ENCODE data around the gene P2RY6. TPM values are rescaled to one million over a fixed set of nuclear protein-coding genes. Genes with fewer than 3 reads are reported as not detected.

Gene P2RY6
- total and polyA plus RNA-seq, 2 of the 4 experiments (the other 2 are of a cell fraction): 0.44 TPM; not detected in 1

DNA sequence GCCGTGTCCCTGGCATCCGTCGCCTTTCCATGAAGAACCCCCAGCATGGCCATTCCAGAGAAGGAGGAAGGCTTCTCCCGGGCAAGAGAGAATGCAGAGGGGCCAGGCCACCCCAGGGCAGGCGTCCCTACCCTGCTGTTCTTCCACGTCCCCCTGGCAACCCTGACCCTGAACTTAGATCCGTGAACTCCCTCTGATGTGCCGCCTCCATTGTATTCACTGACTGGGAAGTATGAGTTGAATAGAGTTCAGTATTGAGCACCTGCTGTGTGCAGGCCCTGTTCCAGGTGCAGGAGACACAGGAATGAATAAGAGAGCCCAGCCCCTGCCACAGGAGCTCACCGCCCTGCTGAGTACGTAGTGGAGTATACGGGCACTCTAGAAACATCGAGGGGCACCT, 74.9 kb downstream of the P2RY6 start:
- Histone ChIP-seq H2AFZ (replicated peaks; ENCODE audit: low read length, poor library complexity) (no peak overlapping the region), H3K14ac (replicated peaks; ENCODE audit: low read depth, low read length) (no peak overlapping the region), H3K4ac (ENCODE audit: low read depth, low read length) (no peak overlapping the region), H4K8ac (ENCODE audit: low read depth in 2 of 2, low read length in 2 of 2) (no peak overlapping the region), H2BK5ac (ENCODE audit: low read depth, low read length, poor library complexity, severe bottlenecking) (no peak overlapping the region), H2BK20ac (ENCODE audit: low read depth, low read length) (no peak overlapping the region), H3K4me2 (ENCODE audit: low read depth, low read length) (no peak overlapping the region), H3K9me1 (ENCODE audit: insufficient read depth, low read length) (peaks cover 13% of the 10 kb centered on the region; the same call in 1 of the 2 replicates), H3K4me3 (ENCODE audit: insufficient read depth, low read depth, low read length) (no peak overlapping the region), H4K20me1 (ENCODE audit: insufficient read depth, low read length) (peaks cover 97% of the 10 kb centered on the region), H3K4me1 (ENCODE audit: control insufficient read depth, insufficient read depth, low read length) (peaks cover 24% of the 10 kb centered on the region), H2BK120ac (ENCODE audit: low read depth, low read length) (no peak overlapping the region), H4K5ac (ENCODE audit: low read depth, low read length) (no peak overlapping the region), H3K36me3 (ENCODE audit: control insufficient read depth, insufficient read depth, low read length) (peaks cover 23% of the 10 kb centered on the region), H4K91ac (ENCODE audit: insufficient read depth, low read depth, low read length) (no peak overlapping the region), H3K23ac (ENCODE audit: low read depth, low read length) (no peak overlapping the region), H3K9ac (ENCODE audit: low read depth, low read length) (no peak overlapping the region), H2AK9ac (replicated peaks; ENCODE audit: low read depth, low read length, poor library complexity) (no peak overlapping the region), H3K27ac (ENCODE audit: insufficient read depth, low read length) (no peak overlapping the region), H3K56ac (ENCODE audit: extremely low read depth, insufficient read depth, low read length) (no peak overlapping the region), H2AK5ac (ENCODE audit: low read depth, low read length) (no peak overlapping the region), H3K27me3 (ENCODE audit: control insufficient read depth, insufficient read depth, low read length) (no peaks in the 10 kb centered on the region), H3K18ac (ENCODE audit: low read depth, low read length) (no peak overlapping the region), H3K79me1 (ENCODE audit: low read depth in 1 of 2, low read length in 2 of 2) (peaks cover 23 to 90% of the 10 kb centered on the region in 2 experiments; a peak in 3 of 4 replicates), H3K9me3 (ENCODE audit: control insufficient read depth, insufficient read depth, low read length) (no peaks in the 10 kb centered on the region), H2BK15ac (ENCODE audit: low read depth, low read length) (no peak overlapping the region)
- DNase-seq: no peak
- ChIA-PET POLR2A (ENCODE audit: unreplicated experiment) (no interaction called here), CTCF (no interaction called here)
- in situ Hi-C loops (cut with MboI; ENCODE audit: low sequenced_read_pairs): no loop called here
- TF ChIP-seq, protein P1, sequence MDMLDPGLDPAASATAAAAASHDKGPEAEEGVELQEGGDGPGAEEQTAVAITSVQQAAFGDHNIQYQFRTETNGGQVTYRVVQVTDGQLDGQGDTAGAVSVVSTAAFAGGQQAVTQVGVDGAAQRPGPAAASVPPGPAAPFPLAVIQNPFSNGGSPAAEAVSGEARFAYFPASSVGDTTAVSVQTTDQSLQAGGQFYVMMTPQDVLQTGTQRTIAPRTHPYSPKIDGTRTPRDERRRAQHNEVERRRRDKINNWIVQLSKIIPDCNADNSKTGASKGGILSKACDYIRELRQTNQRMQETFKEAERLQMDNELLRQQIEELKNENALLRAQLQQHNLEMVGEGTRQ (IDR thresholded peaks at IDR 0.05; ENCODE audit: low read depth, low read length): no peak
- TF ChIP-seq MXI1 (IDR thresholded peaks at IDR 0.05; ENCODE audit: borderline replicate concordance, low read depth, low read length): no peak
- TF ChIP-seq NFE2L2 (IDR thresholded peaks at IDR 0.05; ENCODE audit: low read depth, low read length): no peak
- no peak for TF ChIP-seq BHLHE40 (IDR thresholded peaks at IDR 0.05; ENCODE audit: low read depth, low read length)
- TF ChIP-seq, protein P2, sequence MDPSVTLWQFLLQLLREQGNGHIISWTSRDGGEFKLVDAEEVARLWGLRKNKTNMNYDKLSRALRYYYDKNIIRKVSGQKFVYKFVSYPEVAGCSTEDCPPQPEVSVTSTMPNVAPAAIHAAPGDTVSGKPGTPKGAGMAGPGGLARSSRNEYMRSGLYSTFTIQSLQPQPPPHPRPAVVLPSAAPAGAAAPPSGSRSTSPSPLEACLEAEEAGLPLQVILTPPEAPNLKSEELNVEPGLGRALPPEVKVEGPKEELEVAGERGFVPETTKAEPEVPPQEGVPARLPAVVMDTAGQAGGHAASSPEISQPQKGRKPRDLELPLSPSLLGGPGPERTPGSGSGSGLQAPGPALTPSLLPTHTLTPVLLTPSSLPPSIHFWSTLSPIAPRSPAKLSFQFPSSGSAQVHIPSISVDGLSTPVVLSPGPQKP (IDR thresholded peaks at IDR 0.05; ENCODE audit: borderline replicate concordance, low read depth, low read length): no peak
- no peak for TF ChIP-seq FOS (IDR thresholded peaks at IDR 0.05; ENCODE audit: low read depth, low read length)
- no peak for TF ChIP-seq RCOR1 (IDR thresholded peaks at IDR 0.05; ENCODE audit: insufficient replicate concordance, low read length)
- TF ChIP-seq MAFK (IDR thresholded peaks at IDR 0.05; ENCODE audit: low read depth, low read length): no peak
- TF ChIP-seq, protein P3, sequence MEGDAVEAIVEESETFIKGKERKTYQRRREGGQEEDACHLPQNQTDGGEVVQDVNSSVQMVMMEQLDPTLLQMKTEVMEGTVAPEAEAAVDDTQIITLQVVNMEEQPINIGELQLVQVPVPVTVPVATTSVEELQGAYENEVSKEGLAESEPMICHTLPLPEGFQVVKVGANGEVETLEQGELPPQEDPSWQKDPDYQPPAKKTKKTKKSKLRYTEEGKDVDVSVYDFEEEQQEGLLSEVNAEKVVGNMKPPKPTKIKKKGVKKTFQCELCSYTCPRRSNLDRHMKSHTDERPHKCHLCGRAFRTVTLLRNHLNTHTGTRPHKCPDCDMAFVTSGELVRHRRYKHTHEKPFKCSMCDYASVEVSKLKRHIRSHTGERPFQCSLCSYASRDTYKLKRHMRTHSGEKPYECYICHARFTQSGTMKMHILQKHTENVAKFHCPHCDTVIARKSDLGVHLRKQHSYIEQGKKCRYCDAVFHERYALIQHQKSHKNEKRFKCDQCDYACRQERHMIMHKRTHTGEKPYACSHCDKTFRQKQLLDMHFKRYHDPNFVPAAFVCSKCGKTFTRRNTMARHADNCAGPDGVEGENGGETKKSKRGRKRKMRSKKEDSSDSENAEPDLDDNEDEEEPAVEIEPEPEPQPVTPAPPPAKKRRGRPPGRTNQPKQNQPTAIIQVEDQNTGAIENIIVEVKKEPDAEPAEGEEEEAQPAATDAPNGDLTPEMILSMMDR (conservative IDR thresholded peaks at IDR 0.05; ENCODE audit: low read depth, low read length): no peak
- no peak for TF ChIP-seq MAZ (IDR thresholded peaks at IDR 0.05; ENCODE audit: borderline replicate concordance, low read depth, low read length)
- TF ChIP-seq CHD1 (IDR thresholded peaks at IDR 0.05; ENCODE audit: low read depth, low read length): no peak
- TF ChIP-seq RFX5 (IDR thresholded peaks at IDR 0.05; ENCODE audit: low read depth, low read length): no peak
- no peak for TF ChIP-seq POLR2A (IDR thresholded peaks at IDR 0.05; ENCODE audit: low read depth, low read length)
- no peak for TF ChIP-seq RAD21 (IDR thresholded peaks at IDR 0.05; ENCODE audit: low read length)
- TF ChIP-seq SMC3 (IDR thresholded peaks at IDR 0.05; ENCODE audit: low read depth, low read length): no peak
- no peak for TF ChIP-seq CEBPB (IDR thresholded peaks at IDR 0.05; ENCODE audit: low read depth, low read length)
- no peak for ATAC-seq (ENCODE audit: low read depth)
- dilution Hi-C loops (cut with HindIII; ENCODE audit: low sequenced_read_pairs, unreplicated experiment): no loop called here
- intact Hi-C loops (cut with micrococcal nuclease): no loop called here
- BruUV-seq (replicated peaks): no TSS peak
- WGBS, 2 experiments (ENCODE audit: extremely low coverage in 2 of 2, insufficient read length in 1 of 2): 100% methylated on average over 3 of the region's 12 CpGs; no CpG with 5 or more reads in 1 of the 2 experiments

Data from IMR-90 (cell line).